ENCODE measurements around the gene ZFAND5.

- no peak for TF ChIP-seq CTCF (IDR thresholded peaks at IDR 0.05)
- TF ChIP-seq POLR2A (IDR thresholded peaks at IDR 0.05): no peak
- no peak for TF ChIP-seq EP300 (IDR thresholded peaks at IDR 0.05)
- TF ChIP-seq POLR2AphosphoS5 (IDR thresholded peaks at IDR 0.05): no peak
Measured at GRCh38 chr9:72322678-72323077, 42.3 kb downstream of the ZFAND5 start.
